Measurements from ENCODE around the gene RLN1. TPM values are rescaled to one million over a fixed set of nuclear protein-coding genes. Genes with fewer than 3 reads are reported as not detected.

RLN1 gene
- total RNA-seq, 1 experiment from 2014 or later, result 0.87 TPM

GRCh38 chr9:5355817-5356216 is 16.1 kb upstream of the RLN1 start (continued):
- TF ChIP-seq RORB (CRISPR knock-in tag; IDR thresholded peaks at IDR 0.05) (no peak), SMAD4 (CRISPR knock-in tag; IDR thresholded peaks at IDR 0.05) (no peak), SOX15 (CRISPR knock-in tag; IDR thresholded peaks at IDR 0.05) (no peak)
- TF ChIP-seq, protein P1, sequence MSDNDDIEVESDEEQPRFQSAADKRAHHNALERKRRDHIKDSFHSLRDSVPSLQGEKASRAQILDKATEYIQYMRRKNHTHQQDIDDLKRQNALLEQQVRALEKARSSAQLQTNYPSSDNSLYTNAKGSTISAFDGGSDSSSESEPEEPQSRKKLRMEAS (CRISPR knock-in tag; IDR thresholded peaks at IDR 0.05), result no peak

DNA sequence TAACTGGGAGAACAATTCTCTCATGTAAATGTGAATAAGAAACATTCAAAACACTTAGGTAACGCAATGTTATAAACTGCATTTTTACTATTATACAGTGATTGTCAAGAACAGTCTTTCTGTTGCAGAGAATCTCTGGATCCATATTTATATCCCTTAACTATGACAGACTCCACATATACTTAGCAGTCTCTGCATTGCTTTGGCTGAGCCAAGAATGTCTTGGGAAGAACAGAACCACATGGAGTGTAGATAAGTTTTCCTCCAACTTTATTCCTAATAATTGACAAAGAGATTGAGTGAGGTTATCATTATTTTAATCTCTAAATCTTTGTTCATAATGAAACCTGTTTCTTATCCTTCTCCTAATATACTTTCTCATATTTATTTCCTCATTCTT is 15.6 kb upstream of the RLN1 start:
- H3K9me3 Mint-ChIP-seq, result no peaks in the 10 kb centered on the region
- H3K27ac Mint-ChIP-seq, result no peak overlapping the region
- CTCF ChIA-PET, result no interaction called here
- H3K4me3 Mint-ChIP-seq, result no peak overlapping the region
- TF ChIP-seq FOXP1 (CRISPR knock-in tag; IDR thresholded peaks at IDR 0.05; ENCODE audit: borderline replicate concordance) (no peak), USF2 (CRISPR knock-in tag; IDR thresholded peaks at IDR 0.05) (no peak), ATF3 (CRISPR knock-in tag; conservative IDR thresholded peaks at IDR 0.05) (no peak), EMX1 (CRISPR knock-in tag; IDR thresholded peaks at IDR 0.05) (no peak), RELA (CRISPR knock-in tag; IDR thresholded peaks at IDR 0.05; ENCODE audit: borderline replicate concordance) (no peak), TP53 (CRISPR knock-in tag; IDR thresholded peaks at IDR 0.05) (no peak), ATF1 (CRISPR knock-in tag; IDR thresholded peaks at IDR 0.05) (no peak)
- DNase-seq (ENCODE audit: low spot score), result no peak
- ATAC-seq, result no peak
- no peaks in the 10 kb centered on the region for H3K36me3 Mint-ChIP-seq
- no peaks in the 10 kb centered on the region for H3K4me1 Mint-ChIP-seq
- POLR2A ChIA-PET, result no interaction called here
- H3K27me3 Mint-ChIP-seq (ENCODE audit: low read depth), result no peaks in the 10 kb centered on the region

GRCh38 chr9:5354184-5354583 is 14.5 kb upstream of the RLN1 start:
- no peaks in the 10 kb centered on the region for H3K27me3 Mint-ChIP-seq (ENCODE audit: low read depth)
- ChIA-PET CTCF (no interaction called here), POLR2A (no interaction called here)
- no peak for ATAC-seq
- no peak overlapping the region for H3K27ac Mint-ChIP-seq
- no peaks in the 10 kb centered on the region for H3K4me1 Mint-ChIP-seq
- no peak for DNase-seq (ENCODE audit: low spot score)
- no peak overlapping the region for H3K4me3 Mint-ChIP-seq
- no peaks in the 10 kb centered on the region; the same call in 1 of the 2 replicates for H3K9me3 Mint-ChIP-seq
- no peaks in the 10 kb centered on the region for H3K36me3 Mint-ChIP-seq
- TF ChIP-seq, protein P2, sequence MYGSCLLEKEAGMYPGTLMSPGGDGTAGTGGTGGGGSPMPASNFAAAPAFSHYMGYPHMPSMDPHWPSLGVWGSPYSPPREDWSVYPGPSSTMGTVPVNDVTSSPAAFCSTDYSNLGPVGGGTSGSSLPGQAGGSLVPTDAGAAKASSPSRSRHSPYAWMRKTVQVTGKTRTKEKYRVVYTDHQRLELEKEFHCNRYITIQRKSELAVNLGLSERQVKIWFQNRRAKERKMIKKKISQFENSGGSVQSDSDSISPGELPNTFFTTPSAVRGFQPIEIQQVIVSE (CRISPR knock-in tag; IDR thresholded peaks at IDR 0.05; ENCODE audit: borderline replicate concordance), result no peak
- TF ChIP-seq NR2C2 (CRISPR knock-in tag; IDR thresholded peaks at IDR 0.05), result no peak
- no peak for TF ChIP-seq ZBTB43 (CRISPR knock-in tag; IDR thresholded peaks at IDR 0.05)
- no peak for TF ChIP-seq TP53 (CRISPR knock-in tag; IDR thresholded peaks at IDR 0.05)
- TF ChIP-seq, protein P3, sequence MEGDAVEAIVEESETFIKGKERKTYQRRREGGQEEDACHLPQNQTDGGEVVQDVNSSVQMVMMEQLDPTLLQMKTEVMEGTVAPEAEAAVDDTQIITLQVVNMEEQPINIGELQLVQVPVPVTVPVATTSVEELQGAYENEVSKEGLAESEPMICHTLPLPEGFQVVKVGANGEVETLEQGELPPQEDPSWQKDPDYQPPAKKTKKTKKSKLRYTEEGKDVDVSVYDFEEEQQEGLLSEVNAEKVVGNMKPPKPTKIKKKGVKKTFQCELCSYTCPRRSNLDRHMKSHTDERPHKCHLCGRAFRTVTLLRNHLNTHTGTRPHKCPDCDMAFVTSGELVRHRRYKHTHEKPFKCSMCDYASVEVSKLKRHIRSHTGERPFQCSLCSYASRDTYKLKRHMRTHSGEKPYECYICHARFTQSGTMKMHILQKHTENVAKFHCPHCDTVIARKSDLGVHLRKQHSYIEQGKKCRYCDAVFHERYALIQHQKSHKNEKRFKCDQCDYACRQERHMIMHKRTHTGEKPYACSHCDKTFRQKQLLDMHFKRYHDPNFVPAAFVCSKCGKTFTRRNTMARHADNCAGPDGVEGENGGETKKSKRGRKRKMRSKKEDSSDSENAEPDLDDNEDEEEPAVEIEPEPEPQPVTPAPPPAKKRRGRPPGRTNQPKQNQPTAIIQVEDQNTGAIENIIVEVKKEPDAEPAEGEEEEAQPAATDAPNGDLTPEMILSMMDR (IDR thresholded peaks at IDR 0.05), result no peak
- no peak for TF ChIP-seq E2F4 (CRISPR knock-in tag; IDR thresholded peaks at IDR 0.05; ENCODE audit: borderline replicate concordance, low read depth)
- TF ChIP-seq STAT6 (CRISPR knock-in tag; conservative IDR thresholded peaks at IDR 0.05; ENCODE audit: low read depth), result no peak
- no peak for TF ChIP-seq E2F5 (CRISPR knock-in tag; IDR thresholded peaks at IDR 0.05)
- TF ChIP-seq, protein P4, sequence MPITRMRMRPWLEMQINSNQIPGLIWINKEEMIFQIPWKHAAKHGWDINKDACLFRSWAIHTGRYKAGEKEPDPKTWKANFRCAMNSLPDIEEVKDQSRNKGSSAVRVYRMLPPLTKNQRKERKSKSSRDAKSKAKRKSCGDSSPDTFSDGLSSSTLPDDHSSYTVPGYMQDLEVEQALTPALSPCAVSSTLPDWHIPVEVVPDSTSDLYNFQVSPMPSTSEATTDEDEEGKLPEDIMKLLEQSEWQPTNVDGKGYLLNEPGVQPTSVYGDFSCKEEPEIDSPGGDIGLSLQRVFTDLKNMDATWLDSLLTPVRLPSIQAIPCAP (CRISPR knock-in tag; IDR thresholded peaks at IDR 0.05), result no peak
- no peak for TF ChIP-seq ZNF232 (CRISPR knock-in tag; IDR thresholded peaks at IDR 0.05)
- TF ChIP-seq EMX1 (CRISPR knock-in tag; IDR thresholded peaks at IDR 0.05), result no peak
- no peak for TF ChIP-seq ZNF396 (CRISPR knock-in tag; IDR thresholded peaks at IDR 0.05; ENCODE audit: borderline replicate concordance)
- TF ChIP-seq USF2 (CRISPR knock-in tag; IDR thresholded peaks at IDR 0.05), result no peak

Measured in WTC11 (cell line).